Epithelial cell of esophagus (primary cell): ENCODE results near the gene SLC26A9.

Experiments
- DNase-seq: peaks from one replicate; pipeline ENCODE4 v3.0.0; 2010; ENCODE audit warnings: low read depth
- H3K4me3 ChIP-seq: 2 replicates; pipeline ENCODE4 v1.5.1; 2011; ENCODE audit warnings: mild to moderate bottlenecking, low read length, control low read depth
- CTCF ChIP-seq: IDR thresholded peaks from 2 replicates; pipeline ENCODE4 v1.5.1; 2011; ENCODE audit warnings: low read depth, mild to moderate bottlenecking, low read length, control low read depth, inconsistent platforms; ENCODE audit not compliant: insufficient read depth; ENCODE audit errors: missing control alignments

SLC26A9 gene

GRCh38 chr1:205939690-205940330 lies 3.4 kb downstream of the SLC26A9 start:
- DNase-seq, result no peak
- peak; percentile 22 for TF ChIP-seq CTCF
- H3K4me3 ChIP-seq, result no peak overlapping the region

GRCh38 chr1:205938682-205939081 lies 4.6 kb downstream of the SLC26A9 start:
- H3K4me3 ChIP-seq, result no peak overlapping the region
- TF ChIP-seq CTCF, result no peak
- DNase-seq, result no peak

GRCh38 chr1:205936846-205937586 lies 6.2 kb downstream of the SLC26A9 start:
- peak; percentile 42 for DNase-seq
- H3K4me3 ChIP-seq, result no peak overlapping the region
- no peak for TF ChIP-seq CTCF

GRCh38 chr1:205936311-205936710 lies 6.9 kb downstream of the SLC26A9 start:
- peak; percentile 35 for DNase-seq
- H3K4me3 ChIP-seq, result no peak overlapping the region
- TF ChIP-seq CTCF, result no peak

- no peak for TF ChIP-seq CTCF
- no peak overlapping the region for H3K4me3 ChIP-seq
- DNase-seq, result peak; percentile 29
Observed at GRCh38 chr1:205935869-205936268, 7.4 kb downstream of the SLC26A9 start.

- DNase-seq, result peak; percentile 88
- no peak for TF ChIP-seq CTCF
- no peak overlapping the region for H3K4me3 ChIP-seq
Observed at GRCh38 chr1:205934788-205935187, 8.5 kb downstream of the SLC26A9 start.
